HS-5 (cell line): ENCODE data around the gene SHISA9.

Experiments
- DNase-seq: peaks from one replicate; pipeline ENCODE4 v3.0.0-alpha.2; 2012; ENCODE audit warnings: low read depth

Gene SHISA9

GRCh38 chr16:13120557-13120956 lies 219.2 kb downstream of the SHISA9 start:
- no peak for DNase-seq

- no peak for DNase-seq
These were observed 222.6 kb downstream of the SHISA9 start for GRCh38 chr16:13123991-13124390.

- DNase-seq: no peak
These were observed 225.7 kb downstream of the SHISA9 start for GRCh38 chr16:13127144-13127543.

DNA sequence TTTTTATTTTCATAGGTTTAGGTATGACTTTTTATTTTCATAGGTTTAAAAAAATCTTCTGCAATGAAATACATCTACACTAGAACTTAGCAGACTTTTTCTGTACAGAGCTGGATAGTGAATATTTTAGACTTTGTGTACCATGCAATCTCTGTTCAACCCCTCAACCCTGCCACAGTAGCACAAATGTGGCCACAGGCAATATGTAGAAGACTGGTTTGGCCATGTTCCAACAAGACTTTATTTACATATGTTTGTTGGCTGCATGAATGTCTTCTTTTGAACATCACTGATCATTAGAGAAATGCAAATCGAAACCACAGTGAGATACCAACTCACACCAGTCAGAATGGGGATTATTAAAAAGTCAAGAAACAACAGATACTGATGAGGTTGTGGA lies 229.2 kb downstream of the SHISA9 start:
- DNase-seq: no peak

GRCh38 chr16:13134836-13135235 lies 233.4 kb downstream of the SHISA9 start:
- no peak for DNase-seq

- DNase-seq: no peak
These were observed 235.5 kb downstream of the SHISA9 start for GRCh38 chr16:13136901-13137300.

GRCh38 chr16:13138528-13138927 lies 237.1 kb downstream of the SHISA9 start:
- DNase-seq: no peak

- DNase-seq: no peak
These were observed 238.4 kb downstream of the SHISA9 start for GRCh38 chr16:13139661-13140241.

GRCh38 chr16:13143551-13143950 lies 242.2 kb downstream of the SHISA9 start:
- no peak for DNase-seq

GRCh38 chr16:13146829-13147228 lies 245.4 kb downstream of the SHISA9 start:
- DNase-seq: no peak

GRCh38 chr16:13148294-13148693 lies 246.9 kb downstream of the SHISA9 start:
- no peak for DNase-seq

- DNase-seq: no peak
These were observed 247.4 kb downstream of the SHISA9 start for GRCh38 chr16:13148836-13149235.

DNA sequence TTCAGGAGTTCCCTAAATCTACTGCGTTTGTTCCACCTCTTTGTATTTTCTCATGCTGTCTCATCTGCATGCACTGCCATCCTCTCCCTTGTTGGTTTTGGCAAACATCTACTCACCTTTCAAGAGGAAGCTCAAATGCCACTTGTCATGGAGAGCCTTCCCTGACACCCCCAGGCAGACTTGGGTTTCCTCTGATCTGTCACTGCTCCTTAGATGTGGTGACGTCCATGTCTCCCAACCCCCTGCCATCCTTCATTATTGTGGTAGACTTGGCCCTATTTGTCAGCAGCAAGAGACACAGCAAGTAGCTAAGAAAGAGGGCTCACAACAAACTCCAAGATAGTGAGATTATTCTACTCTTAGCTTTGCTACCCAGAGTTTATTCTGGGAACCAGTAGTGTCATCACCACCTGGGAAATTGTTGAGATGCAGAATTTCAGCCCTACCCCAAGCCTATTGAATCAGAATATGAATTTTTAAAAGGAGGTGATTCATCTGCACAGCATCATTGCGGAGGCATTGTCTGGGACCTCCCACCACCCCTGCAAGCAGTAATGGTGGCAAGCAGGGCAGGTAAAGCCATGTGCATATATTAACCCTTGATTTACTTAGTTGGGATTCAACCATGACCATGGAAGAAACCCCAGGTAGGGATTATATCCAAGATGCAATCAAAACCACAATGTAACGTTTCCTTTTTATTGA lies 248.9 kb downstream of the SHISA9 start:
- DNase-seq: no peak

DNA sequence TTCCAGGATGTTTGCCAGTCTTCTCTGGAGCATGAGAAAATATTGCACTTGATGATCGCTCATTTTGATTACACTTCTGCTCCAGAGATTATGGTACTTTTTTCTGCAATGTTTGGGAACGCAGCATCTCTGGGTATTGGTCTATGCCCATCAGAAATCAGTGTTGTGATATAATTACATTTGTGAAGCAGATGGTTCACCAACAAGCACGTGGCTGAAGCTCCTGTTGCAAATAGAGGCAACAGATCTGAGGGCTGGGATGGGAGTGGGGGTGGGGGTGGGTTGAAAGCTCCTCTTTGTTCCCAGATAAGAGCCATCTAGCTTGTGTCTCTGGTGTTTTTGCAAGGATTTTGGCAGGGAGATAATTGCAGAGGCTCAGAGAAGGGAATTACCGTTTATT lies 252.3 kb downstream of the SHISA9 start:
- DNase-seq: no peak

GRCh38 chr16:13154799-13155198 lies 253.4 kb downstream of the SHISA9 start:
- DNase-seq: no peak

DNA sequence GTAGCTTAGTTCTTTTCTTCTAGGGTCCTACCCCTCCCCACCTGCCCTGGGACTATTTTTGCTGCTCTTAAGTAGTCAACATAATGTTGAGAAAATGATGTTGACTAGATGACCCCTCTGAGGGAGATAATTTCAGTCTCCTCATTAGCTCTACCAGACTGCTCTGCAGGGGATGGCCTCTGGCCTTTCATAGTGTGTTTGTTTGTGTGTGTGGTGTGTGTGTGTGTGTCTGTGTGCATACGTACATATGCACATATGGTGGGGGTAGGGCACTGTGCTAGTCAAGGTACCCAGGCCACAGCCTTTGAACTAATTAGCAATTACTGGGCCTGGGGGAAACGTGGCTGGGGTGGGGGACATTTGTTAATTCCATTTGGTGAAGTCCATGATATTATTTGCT lies 254.0 kb downstream of the SHISA9 start:
- no peak for DNase-seq

GRCh38 chr16:13155780-13156179 lies 254.4 kb downstream of the SHISA9 start:
- no peak for DNase-seq

DNA sequence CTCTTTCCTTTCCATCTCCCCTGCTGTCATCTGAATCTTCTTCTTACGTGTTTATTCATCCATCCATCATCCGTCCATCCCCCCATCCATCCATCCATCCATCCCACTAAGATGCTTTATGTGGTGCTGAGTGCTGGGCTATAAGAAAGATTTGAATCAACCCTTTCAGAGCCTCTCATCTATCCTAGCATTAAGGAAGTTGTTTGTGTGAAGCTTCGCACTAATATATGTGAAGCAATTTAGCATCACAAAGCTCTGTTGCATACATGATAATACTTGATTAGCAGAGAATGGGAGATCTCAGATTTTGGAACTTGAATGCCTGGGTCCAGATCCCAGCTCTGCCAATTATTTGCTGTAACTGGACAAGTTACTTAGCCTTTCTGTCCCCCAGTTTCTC lies 255.7 kb downstream of the SHISA9 start:
- no peak for DNase-seq

GRCh38 chr16:13158427-13158826 lies 257.0 kb downstream of the SHISA9 start:
- no peak for DNase-seq

- no peak for DNase-seq
These were observed 263.6 kb downstream of the SHISA9 start for GRCh38 chr16:13165024-13165423.

GRCh38 chr16:13168091-13168572 lies 266.7 kb downstream of the SHISA9 start:
- no peak for DNase-seq

GRCh38 chr16:13171313-13171712 lies 269.9 kb downstream of the SHISA9 start:
- DNase-seq: no peak

DNA sequence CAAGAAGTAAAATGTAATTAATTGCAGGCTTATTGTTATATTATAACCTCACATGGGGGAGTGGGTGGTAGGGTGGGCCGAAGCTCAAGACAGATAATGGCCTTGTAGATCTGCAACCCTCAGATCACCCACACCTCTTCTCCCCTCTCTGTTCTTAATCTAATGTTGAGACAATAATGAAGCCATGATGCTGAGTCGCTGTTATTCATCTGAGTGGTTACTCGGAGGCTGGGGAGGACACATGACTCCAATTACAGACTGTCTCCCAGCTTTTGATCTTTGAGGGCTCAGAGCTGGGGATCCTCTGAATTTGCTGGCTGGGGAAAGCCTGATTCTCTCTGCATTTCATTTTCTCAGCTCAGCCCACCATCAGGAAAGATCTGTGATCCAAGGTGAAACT lies 275.3 kb downstream of the SHISA9 start:
- DNase-seq: no peak

DNA sequence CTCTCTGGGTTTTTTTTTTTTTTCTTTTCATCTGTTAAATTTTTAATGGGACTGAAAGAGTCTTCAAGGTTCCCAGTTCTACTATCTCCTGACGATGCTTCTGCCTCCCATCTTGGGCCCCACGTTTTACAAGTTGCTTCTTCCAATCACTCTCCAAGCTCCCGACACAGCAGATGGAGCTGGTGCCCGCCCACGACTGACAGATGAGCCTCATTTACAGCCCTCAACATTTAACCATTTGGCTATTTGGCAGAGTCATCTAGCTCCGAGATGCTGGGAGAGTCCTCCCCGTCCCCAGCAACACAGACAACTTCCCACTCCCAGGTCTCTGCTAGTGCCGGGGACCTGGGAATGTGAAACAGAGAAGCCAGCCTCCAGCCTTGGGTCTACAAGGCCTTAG lies 276.9 kb downstream of the SHISA9 start:
- DNase-seq: no peak
